NCI-H2081 treated with DMSO at 0.1 percent for 48 hours (cell line): Measurements from ENCODE around the gene A4GNT.
"Not testable (repeated sequence)": the region's sequence is repeated elsewhere in the genome, so short reads cannot be mapped to it uniquely, and the experiment has no call there.

ENCODE experiments used
- DNase-seq: peaks from one replicate; lab custom pipeline; 2025; lab: John Stamatoyannopoulos, UW

Gene A4GNT

GRCh38 chr3:138132239-138132638 is at the start of gene A4GNT:
A4GNT (minus strand) TSS chr3:138132390; CDS start chr3:138131256, 1,134 bp downstream.
- DNase-seq: no peak

DNA sequence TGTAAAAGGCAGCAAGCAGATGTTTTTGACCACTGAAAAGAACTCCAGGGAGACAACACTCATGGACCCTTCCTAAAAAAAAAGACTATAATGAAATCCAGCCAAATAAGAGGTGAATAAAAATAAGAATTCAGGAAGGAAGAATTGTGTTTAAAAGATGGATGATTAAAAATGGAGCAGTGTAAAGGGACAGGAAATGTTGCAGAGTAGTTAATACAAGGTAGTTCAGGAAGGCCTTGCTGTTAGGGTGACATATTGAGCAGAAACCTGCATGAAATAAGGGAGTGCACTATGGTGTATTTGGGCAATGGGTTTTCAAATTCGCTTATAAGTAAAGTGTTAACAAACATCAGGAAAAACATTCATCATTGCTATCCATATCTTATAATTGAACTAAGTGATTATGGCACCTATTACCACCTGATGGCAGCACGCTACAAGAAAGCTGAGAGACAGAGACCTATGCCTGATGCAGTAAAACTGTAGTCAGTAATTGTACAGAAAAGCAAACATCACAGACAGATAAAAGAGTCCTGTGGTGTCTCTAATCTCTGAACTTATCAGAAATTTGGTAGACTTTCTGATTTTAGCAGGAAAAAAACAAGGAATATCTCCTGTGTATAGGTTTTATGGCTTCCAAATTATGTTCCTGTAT is 48.3 kb upstream of the A4GNT start:
- peak; percentile 80 for DNase-seq

GRCh38 chr3:138174421-138175131 is 42.4 kb upstream of the A4GNT start, which contains the start of gene DBR1:
DBR1 (minus strand) TSS chr3:138174921; CDS start chr3:138174795, 126 bp downstream.
- peak; percentile 79 for DNase-seq

DNA sequence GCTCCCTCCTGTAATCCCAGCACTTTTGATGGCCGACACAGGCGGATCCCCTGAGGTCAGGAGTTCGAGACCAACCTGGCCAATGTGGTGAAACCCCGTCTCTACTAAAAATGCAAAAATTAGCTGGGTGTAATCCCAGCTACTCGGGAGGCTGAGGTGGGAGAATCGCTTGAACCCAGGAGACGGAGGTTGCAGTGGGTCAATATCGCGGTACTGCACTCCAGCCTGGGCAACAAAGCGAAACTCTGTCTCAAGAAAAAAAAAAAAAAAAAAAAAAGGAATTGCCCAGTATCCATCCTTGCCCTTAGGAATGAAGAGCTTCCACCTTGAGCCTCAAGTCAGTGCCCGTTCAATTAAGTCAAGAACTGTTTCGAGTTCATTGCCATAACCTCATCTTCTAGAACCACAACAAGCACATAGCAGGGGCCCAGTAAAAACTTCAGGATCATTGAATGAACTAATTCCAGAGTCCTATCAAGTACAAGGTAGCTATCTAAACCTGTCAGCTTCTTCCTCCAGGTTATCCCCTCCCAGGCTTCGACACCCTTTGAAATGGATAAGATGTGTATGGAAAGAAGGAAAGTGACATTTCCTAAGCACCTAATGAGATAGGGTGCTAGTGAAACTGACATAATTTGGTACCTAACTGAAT is 41.7 kb upstream of the A4GNT start:
- DNase-seq: no peak

GRCh38 chr3:138172625-138173024 is 40.4 kb upstream of the A4GNT start:
- DNase-seq: no peak

GRCh38 chr3:138165061-138165460 is 32.9 kb upstream of the A4GNT start:
- DNase-seq: no peak

DNA sequence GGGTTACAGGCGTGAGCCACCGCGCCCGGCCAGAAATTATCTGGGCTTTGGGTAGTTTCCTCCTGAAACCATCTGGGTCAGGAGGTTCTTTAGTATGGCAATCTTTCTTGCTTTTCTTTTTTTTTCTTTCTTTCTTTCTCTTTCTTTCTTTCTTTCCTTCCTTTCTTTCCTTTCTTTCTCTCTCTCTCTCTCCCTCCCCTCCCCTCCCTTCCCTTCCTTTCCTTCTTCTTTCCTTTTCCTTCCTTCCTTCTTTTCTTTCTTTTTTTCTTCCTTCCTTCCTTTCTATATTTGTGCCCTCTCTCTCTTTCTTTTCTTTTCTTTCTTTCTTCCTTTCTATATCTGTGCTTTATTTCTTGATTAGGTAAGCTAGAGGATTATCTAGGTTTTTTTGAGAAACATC is 25.6 kb upstream of the A4GNT start:
- DNase-seq: no peak

DNA sequence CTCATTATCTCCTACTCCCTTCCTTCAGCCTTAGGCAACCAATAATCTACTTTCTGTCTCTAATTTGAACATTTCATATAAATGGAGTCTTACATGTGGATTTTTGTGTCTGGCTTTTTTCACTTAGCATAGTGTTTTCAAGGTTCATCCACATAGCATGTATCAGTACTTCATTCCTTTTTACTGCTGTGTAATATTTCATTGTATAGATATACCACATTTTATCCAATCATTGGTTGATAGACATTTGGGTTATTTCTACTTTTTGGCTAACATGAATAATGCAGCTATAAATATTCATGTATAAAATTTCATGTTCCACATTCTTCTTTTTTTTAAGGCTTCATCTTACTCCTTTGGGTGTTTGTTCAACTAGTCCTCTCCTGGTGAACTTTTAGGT is 22.3 kb upstream of the A4GNT start:
- no peak for DNase-seq

DNA sequence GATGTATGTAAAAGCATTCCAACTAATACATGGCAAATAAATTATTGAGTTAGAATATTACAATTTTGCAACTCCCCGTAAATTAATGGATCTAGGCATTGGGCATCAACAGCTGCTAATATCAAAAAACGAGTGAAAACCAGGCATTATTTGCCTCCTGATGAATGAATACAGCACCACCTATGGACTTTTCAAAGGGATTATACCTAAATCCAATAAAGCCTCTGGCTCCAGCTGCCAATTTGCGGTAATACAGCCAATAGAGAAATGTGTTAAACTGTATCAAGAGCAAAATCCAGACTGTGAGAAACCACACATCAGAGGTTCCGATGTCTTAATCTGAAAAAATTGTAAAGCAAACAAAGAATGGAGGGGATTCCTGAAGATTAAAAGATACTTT is 16.3 kb upstream of the A4GNT start:
- DNase-seq: no peak

DNA sequence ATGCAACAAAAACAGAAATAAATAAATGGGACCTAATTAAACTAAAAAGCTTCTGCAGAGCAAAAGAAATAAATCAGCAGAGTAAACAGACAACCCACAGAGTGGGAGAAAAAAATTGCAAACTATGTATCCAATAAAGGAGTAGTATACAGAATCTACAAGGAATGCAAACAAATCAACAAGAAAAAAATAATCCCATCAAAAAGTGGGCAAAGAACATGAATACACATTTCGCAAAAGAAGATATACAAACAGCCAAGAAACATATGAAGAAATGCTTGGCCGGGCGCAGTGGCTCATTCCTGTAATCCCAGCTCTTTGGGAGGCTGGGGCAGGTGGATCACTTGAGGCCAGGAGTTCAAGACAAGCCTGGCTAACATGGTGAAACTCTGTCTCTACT is 10.0 kb upstream of the A4GNT start:
- DNase-seq: not testable (repeated sequence)

GRCh38 chr3:138140940-138141339 is 8.8 kb upstream of the A4GNT start:
- no peak for DNase-seq

DNA sequence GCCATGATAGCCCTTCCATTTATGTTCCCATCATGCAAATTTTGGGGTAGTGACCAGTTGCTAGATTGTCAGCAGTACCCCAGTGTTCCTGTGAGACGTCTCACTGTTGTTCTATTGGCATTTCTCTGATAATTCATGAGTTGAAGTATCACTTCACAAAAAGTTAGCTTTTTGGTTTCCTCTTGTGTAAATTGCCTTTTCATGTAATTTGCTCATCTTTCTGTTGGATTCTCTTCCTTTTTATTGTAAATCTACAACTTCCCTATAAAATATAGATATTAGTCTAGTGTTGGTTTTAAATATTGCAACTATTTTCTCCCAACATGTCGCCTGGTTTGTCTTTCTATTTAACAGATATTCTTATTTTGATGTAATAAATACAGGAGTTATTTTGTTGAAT is 7.5 kb upstream of the A4GNT start:
- DNase-seq: no peak

GRCh38 chr3:138137861-138138260 is 5.7 kb upstream of the A4GNT start:
- DNase-seq: no peak

GRCh38 chr3:138136201-138136600 is 4.0 kb upstream of the A4GNT start:
- DNase-seq: no peak

- no peak for DNase-seq
Observed at GRCh38 chr3:138135833-138136194, 3.6 kb upstream of the A4GNT start.

- DNase-seq: no peak
Observed at GRCh38 chr3:138135146-138135832, 3.1 kb upstream of the A4GNT start.

- no peak for DNase-seq
Observed at GRCh38 chr3:138127636-138128365, 4.4 kb downstream of the A4GNT start.

DNA sequence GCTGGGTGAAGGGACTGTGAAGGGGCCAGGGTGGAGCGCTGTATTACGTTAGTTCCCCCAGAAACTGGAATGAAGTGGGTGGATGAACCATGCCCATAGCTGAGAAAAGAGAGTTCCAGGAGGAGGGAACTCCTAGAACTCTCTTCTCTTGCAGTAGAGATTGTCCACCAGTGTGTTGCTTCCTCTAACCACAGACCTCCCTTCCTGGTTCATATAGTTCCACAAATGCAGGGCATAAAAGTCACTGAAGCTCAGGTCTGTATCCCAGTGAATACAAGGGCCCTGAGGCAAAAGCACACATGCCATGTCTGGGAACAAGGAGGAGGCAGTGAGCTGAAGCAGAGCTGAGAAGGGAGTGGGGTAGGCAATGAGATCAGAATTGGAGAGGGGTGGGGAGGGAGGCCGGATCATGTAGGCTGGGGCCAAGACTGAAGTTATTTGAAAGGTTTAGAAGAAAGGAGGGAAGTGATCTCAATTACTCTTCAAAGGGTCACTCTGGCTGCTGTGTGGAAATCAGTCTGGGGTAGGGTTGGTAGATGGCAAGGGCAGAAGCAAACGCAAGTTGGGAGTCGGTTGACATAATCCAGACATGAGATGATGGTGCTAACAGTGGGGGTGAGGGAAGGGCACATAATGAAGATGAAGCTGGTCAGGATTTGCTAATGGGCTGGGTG is 6.5 kb downstream of the A4GNT start:
- DNase-seq: no peak

GRCh38 chr3:138124706-138125355 is 7.4 kb downstream of the A4GNT start:
- DNase-seq: no peak

GRCh38 chr3:138124188-138124587 is 8.0 kb downstream of the A4GNT start:
- DNase-seq: no peak

GRCh38 chr3:138119423-138119766 is 12.8 kb downstream of the A4GNT start:
- no peak for DNase-seq
